Esophagus muscularis mucosa (tissue), 4 donors: ENCODE measurements around the gene SLX4IP.

Source experiments
- EP300 ChIP-seq: sonication (generic); formaldehyde crosslinking; IDR thresholded peaks from one replicate; pipeline ENCODE4 v1.6.1; 2017; ENCODE audit warnings: antibody characterized with exemption
- POLR2A ChIP-seq: fragments of 450-650 bp; IDR thresholded peaks from one replicate; pipeline ENCODE4 v1.6.1; 2017; ENCODE audit warnings: antibody characterized with exemption, moderate library complexity, mild to moderate bottlenecking, low read depth
- TF ChIP-seq, protein P1 (sequence below), 3 experiments: fragments of 200-600 bp in 2 of 3; fragments of 450-650 bp in 1 of 3; sonication (generic) in 2 of 3; IDR thresholded peaks; one replicate each; pipeline ENCODE4 v1.5.1; 2017 to 2019; ENCODE audit warnings: antibody characterized with exemption in 3 of 3, mild to moderate bottlenecking in 2 of 3, moderate library complexity in 1 of 3

DNA sequence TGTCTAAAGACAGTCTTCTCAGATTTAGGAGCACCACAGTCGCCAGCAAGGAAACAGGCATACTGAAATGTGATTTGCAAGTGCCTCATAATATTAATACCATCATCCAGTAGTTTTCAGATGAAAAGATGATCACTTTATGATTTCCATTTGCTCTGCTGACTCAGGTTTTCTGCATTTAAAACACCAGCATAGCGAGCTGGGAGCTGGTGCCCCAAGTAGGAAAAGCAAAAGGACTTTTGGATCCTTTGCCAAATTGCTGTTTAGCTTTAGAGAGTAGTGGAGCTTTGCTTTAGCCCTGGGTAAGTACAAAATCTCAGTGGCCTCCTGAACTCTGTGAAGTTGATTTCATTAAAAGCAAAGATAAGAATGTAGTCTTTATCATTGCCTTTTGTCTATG, 160.2 kb downstream of the SLX4IP start:
- TF ChIP-seq EP300: no peak
- TF ChIP-seq, protein P1, sequence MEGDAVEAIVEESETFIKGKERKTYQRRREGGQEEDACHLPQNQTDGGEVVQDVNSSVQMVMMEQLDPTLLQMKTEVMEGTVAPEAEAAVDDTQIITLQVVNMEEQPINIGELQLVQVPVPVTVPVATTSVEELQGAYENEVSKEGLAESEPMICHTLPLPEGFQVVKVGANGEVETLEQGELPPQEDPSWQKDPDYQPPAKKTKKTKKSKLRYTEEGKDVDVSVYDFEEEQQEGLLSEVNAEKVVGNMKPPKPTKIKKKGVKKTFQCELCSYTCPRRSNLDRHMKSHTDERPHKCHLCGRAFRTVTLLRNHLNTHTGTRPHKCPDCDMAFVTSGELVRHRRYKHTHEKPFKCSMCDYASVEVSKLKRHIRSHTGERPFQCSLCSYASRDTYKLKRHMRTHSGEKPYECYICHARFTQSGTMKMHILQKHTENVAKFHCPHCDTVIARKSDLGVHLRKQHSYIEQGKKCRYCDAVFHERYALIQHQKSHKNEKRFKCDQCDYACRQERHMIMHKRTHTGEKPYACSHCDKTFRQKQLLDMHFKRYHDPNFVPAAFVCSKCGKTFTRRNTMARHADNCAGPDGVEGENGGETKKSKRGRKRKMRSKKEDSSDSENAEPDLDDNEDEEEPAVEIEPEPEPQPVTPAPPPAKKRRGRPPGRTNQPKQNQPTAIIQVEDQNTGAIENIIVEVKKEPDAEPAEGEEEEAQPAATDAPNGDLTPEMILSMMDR (IDR thresholded peaks at IDR 0.05): no peak
- TF ChIP-seq POLR2A: no peak
